HL-60 (cell line): ENCODE data around the gene INSL3.

Experiments
- DNase-seq, 2 experiments: peaks; one replicate each; pipeline ENCODE4 v3.0.0-alpha.2; 2010 to 2020; ENCODE audit warnings: low read depth in 1 of 2, low spot score in 1 of 2
- H3K27ac ChIP-seq: fragments of 250-450 bp; sonication (Bioruptor Pico); replicated peaks from 2 replicates; pipeline ENCODE4 v1.5.1; 2020; ENCODE audit warnings: mild to moderate bottlenecking, moderate library complexity
- H3K27me3 ChIP-seq: fragments of 250-450 bp; sonication (Bioruptor Pico); 2 replicates; pipeline ENCODE4 v1.5.1; 2021; ENCODE audit warnings: mild to moderate bottlenecking, moderate library complexity; ENCODE audit not compliant: insufficient read depth, poor library complexity, severe bottlenecking
- H3K4me3 ChIP-seq: replicated peaks from 2 replicates; pipeline ENCODE4 v1.5.1; 2011; ENCODE audit warnings: mild to moderate bottlenecking, control low read depth, low read length; ENCODE audit not compliant: insufficient read depth
- CTCF ChIP-seq: IDR thresholded peaks from one replicate; pipeline ENCODE4 v1.5.1; 2011; ENCODE audit warnings: low read length, control low read depth, inconsistent platforms; ENCODE audit not compliant: insufficient read depth
- GABPA ChIP-seq: IDR thresholded peaks from 2 replicates; pipeline ENCODE4 v1.6.1; 2012; ENCODE audit warnings: low read depth
- POLR2AphosphoS5 ChIP-seq: IDR thresholded peaks from 2 replicates; pipeline ENCODE4 v1.6.1; 2012; ENCODE audit warnings: low read depth
- REST ChIP-seq: IDR thresholded peaks from 2 replicates; pipeline ENCODE4 v1.6.1; 2012; ENCODE audit warnings: low read depth; ENCODE audit not compliant: insufficient replicate concordance
- SPI1 ChIP-seq: IDR thresholded peaks from 2 replicates; pipeline ENCODE4 v1.6.1; 2012; ENCODE audit warnings: low read depth, mild to moderate bottlenecking, borderline replicate concordance

The INSL3 gene

GRCh38 chr19:17824339-17824738, 3.0 kb upstream of the INSL3 start:
- DNase-seq, result no peak
- H3K27me3 ChIP-seq, result no peaks in the 10 kb centered on the region
- TF ChIP-seq SPI1 (no peak), POLR2AphosphoS5 (no peak), GABPA (no peak), CTCF (no peak), REST (no peak)

GRCh38 chr19:17817668-17818363, 3.5 kb downstream of the INSL3 start:
- Histone ChIP-seq H3K4me3 (no peak overlapping the region), H3K27ac (no peak overlapping the region), H3K27me3 (no peaks in the 10 kb centered on the region)
- no peak for TF ChIP-seq POLR2AphosphoS5
- no peak for TF ChIP-seq SPI1
- TF ChIP-seq REST, result no peak
- no peak for TF ChIP-seq GABPA
- no peak for TF ChIP-seq CTCF
- DNase-seq, result no peak

More at GRCh38 chr19:17824339-17824738, 3.0 kb upstream of the INSL3 start:
- Histone ChIP-seq H3K27ac (no peak overlapping the region), H3K4me3 (no peak overlapping the region)

- Histone ChIP-seq H3K27ac (no peak overlapping the region), H3K4me3 (no peak overlapping the region), H3K27me3 (peaks cover 23% of the 10 kb centered on the region)
- no peak for DNase-seq
- TF ChIP-seq CTCF (no peak), POLR2AphosphoS5 (no peak), GABPA (no peak), SPI1 (no peak), REST (no peak)
These were observed 9.2 kb downstream of the INSL3 start for GRCh38 chr19:17812099-17812498.
